Stimulated activated CD8-positive, alpha-beta memory T cell treated with anti-CD3 and anti-CD28 coated beads, Interleukin-2, amount 100 ng/mL, for 1 hour (primary cell): Measurements from ENCODE around the gene COL4A4.

Source experiments
- DNase-seq, 2 donors: peaks; one replicate each; pipeline ENCODE4 v3.0.0-alpha.2; 2020; ENCODE audit warnings: low read depth in 2 of 2

The COL4A4 gene

GRCh38 chr2:226981791-226982326, 182.1 kb downstream of the COL4A4 start:
- DNase-seq, result no peak

- no peak for DNase-seq
These were observed 185.0 kb downstream of the COL4A4 start for GRCh38 chr2:226979004-226979403.

- no peak for DNase-seq
These were observed 185.7 kb downstream of the COL4A4 start for GRCh38 chr2:226978300-226978699.

GRCh38 chr2:226977775-226978190, 186.2 kb downstream of the COL4A4 start:
- DNase-seq, result no peak

GRCh38 chr2:226973816-226974215, 190.2 kb downstream of the COL4A4 start:
- no peak for DNase-seq

- no peak for DNase-seq
These were observed 192.2 kb downstream of the COL4A4 start for GRCh38 chr2:226971770-226972169.

- no peak for DNase-seq
These were observed 192.9 kb downstream of the COL4A4 start for GRCh38 chr2:226971084-226971483.

GRCh38 chr2:226970362-226970761, 193.6 kb downstream of the COL4A4 start:
- no peak for DNase-seq

- DNase-seq, result no peak
These were observed 194.5 kb downstream of the COL4A4 start for GRCh38 chr2:226969417-226970080.

GRCh38 chr2:226965376-226965775, 198.6 kb downstream of the COL4A4 start:
- no peak for DNase-seq

GRCh38 chr2:226963528-226963927, 200.5 kb downstream of the COL4A4 start:
- DNase-seq, result no peak

- DNase-seq, result no peak
These were observed 201.7 kb downstream of the COL4A4 start for GRCh38 chr2:226962176-226962773.

GRCh38 chr2:226959418-226959817, 204.6 kb downstream of the COL4A4 start:
- DNase-seq, result no peak

GRCh38 chr2:226956659-226957058, 207.3 kb downstream of the COL4A4 start:
- DNase-seq, result no peak

- DNase-seq, result no peak
These were observed 210.2 kb downstream of the COL4A4 start for GRCh38 chr2:226953826-226954225.

GRCh38 chr2:226953206-226953605, 210.8 kb downstream of the COL4A4 start:
- no peak for DNase-seq
